Kidney capillary endothelial cell (primary cell): ENCODE results near the gene INPP5K.
"Not testable (repeated sequence)": the region's sequence is repeated elsewhere in the genome, so short reads cannot be mapped to it uniquely, and the experiment has no call there.

ENCODE experiments used
- DNase-seq: peaks from one replicate; pipeline ENCODE4 v3.0.0-alpha.2; 2018; ENCODE audit warnings: low spot score

INPP5K gene

GRCh38 chr17:1546292-1546922 lies 30.0 kb upstream of the INPP5K start:
- DNase-seq, result no peak

DNA sequence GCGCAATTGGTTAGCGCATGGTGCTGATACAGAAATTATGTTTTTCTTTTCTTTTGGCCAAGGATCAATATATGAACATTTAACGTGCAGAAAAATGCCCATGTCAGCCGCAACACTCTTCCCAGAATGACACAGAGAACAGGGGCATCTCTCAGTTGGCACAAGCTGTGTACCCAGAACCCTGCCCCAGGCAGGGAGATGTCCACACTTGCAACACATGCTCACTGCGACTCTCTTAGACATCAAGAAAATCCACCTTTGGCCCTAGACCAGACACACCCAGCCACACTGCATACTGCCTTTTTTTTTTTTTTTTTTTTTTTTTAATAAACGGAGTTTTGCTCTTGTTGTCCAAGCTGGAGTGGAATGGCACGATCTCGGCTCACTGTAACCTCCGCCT lies 29.2 kb upstream of the INPP5K start:
- DNase-seq, result no peak

- DNase-seq, result no peak
Observed at GRCh38 chr17:1542316-1542715, 25.9 kb upstream of the INPP5K start.

- DNase-seq, result no peak
Observed at GRCh38 chr17:1541367-1541904, 25.0 kb upstream of the INPP5K start.

GRCh38 chr17:1539811-1540210 lies 23.4 kb upstream of the INPP5K start:
- no peak for DNase-seq

DNA sequence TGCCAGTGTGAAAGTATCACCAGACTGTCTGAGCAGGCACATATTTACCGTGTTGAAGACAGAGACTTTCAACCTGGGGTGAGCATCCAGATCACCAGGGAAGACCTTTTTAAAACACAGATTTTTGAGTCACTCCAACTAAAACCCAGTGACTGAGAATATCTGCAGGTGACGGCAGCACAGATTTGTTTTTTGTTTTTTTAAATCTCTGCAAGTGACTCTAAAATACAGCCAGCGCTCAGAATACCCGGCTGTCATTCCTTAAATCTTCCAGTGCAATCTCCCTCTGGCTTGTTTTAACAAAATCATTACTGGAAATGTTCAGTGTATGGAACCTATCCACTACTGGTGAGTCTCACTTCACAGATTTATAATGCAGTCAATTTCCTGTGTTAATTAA lies 19.3 kb upstream of the INPP5K start:
- DNase-seq, result no peak

DNA sequence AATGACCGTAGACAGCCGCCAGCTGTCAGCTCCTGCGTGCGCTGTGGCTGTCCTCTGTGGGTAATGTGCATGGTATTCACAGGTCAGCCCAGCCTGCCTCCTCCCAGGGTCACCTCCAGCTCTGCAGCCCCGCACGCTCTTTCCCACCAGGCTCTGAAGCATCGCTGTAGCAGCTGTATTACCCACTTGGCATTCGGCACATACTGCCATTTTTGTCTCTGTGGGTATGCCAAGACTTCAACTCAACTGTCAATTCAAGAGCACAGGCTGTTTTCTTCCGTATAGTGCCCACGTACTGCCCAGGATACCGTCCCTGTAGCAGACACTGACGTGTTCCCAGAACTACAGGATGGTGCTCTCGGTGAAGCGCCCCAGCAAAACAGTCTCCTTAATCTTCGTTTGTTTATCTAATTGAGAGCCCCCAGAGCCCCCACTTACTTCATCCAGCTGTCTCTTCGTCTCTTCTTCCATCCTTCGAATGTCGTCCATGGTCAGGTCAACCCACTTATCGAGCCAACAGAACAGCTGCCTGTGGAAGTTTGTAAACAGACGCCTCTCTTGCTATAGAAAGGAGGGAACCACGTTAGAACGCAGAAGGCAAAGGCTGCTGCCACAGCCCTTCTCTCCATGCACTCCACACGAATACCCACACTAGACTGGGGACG lies 17.4 kb upstream of the INPP5K start:
- DNase-seq, result no peak

- DNase-seq, result no peak
Observed at GRCh38 chr17:1532836-1533602, 16.6 kb upstream of the INPP5K start.

DNA sequence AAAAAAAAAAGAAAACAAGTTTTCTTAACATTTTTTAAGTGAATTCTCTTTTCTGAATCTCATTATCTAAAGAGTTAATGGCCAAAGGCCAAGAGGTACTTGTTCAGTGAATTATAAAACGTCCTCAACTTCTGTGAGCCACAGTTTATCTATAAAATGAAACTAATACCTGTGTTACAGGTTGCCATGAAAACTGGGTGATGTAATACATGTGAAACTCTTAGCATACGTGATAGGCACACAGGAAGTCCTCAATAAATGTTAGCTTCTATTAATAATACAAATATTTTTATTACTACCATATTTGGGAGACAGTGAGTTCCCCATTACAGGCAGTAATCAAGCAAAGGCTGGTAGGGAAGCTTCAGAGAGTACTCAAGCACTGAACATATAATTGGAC lies 13.5 kb upstream of the INPP5K start:
- DNase-seq, result no peak

- DNase-seq, result not testable (repeated sequence)
Observed at GRCh38 chr17:1526876-1527275, 10.5 kb upstream of the INPP5K start.

- no peak for DNase-seq
Observed at GRCh38 chr17:1522626-1523025, 6.2 kb upstream of the INPP5K start.

DNA sequence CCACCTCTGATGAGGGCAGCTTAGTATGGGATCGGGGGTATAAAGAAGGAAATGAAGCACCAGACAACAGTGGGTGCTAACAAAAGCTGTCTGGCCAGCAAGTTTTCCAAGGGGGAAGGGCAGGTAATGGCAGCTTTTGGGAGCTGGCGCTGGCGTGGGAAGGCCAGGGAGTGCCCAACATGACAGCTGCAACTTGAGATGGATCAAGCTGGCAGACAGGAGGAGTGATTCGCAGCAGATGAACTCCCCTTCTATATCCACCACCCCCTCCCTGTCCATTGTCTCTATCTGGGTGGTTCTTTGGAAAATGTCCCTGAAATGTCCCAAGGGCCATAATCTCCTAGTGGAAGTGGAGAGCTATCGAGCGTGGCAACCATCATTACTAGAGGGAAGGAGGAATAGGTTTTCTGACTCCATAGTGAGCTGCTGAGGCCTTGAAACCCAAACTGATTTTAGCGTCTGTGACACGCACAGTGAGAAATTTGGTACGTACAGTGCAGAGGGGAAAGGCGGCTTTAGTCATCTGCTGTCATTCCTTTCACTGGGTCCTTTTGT lies 4.8 kb upstream of the INPP5K start:
- no peak for DNase-seq

DNA sequence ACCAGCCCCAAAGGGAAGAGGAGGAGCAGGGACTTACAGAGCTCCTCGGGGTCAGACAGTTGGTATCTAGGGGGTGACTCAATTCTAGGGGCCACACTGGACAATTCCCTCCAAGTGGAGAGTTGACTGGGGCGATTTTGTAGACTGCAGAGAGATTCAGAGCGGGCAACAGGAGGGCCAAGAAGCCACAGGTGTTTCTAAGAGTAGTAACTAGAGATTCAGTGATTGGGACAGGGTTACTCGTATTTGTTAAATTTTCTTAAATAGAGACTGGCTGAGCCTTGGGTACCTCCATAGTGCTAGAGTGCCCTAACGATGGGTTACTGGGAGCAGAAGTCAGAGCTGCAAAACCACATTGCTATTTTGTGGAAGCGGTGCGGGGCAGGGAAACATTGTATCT lies 3.3 kb upstream of the INPP5K start:
- no peak for DNase-seq

- no peak for DNase-seq
Observed at GRCh38 chr17:1518410-1518809, 2.0 kb upstream of the INPP5K start.

DNA sequence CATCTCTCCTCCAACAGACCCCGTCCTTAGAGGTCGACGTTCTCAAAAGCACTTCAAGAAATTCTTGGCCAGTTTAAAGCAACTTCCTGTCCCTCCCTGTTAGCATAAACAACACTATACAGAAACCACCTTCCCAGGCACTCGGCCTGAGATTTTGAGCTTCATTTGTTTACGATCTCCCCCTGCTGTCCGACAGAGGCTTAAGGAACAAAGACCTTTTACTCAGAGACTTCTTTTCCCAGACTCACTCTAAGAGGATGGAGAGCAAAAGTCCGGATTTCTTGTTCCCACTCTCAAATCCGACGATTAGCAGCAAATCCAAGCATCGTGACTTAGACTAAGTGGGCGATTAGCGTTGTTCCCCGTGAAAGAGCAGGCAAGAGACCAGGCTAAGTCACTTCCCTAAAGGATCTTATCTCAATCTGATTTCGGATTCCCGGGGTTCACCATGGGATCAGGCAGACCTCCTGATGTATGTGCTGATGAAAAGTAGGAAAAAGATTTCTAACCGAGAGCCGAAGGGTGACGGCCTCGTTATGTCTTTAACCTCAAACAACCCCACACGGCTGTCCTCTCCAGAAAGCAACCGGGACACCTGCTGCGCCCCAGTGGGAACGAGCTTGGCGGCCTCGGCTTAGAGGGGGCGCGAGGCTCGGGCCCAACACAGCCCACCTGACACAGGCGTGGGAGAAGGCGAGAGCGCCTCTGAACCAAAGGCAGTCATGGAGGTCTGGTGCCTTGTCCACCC lies 598 bp downstream of the INPP5K start:
- DNase-seq, result peak; percentile 81

DNA sequence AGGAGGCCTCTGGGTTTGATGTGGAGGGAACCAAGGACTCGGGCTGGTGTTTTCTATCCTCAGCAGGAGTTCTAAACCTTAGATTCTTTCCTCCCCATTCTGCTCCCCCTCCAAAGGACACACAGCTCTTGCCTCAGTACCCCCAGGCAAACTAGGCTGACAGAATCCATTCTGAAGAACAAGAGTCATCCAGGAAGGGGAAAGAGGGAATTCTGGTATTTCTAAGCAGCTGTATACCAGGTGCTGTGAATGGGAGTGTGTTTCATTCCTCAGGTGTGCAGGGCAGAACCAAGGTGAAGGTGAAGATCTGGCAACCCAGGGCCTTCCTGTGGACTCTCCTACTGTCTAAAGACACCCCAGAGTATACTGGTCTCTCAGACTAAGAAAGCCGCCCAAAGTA lies 4.1 kb downstream of the INPP5K start:
- no peak for DNase-seq

GRCh38 chr17:1511756-1512321 lies 4.6 kb downstream of the INPP5K start:
- DNase-seq, result no peak

- no peak for DNase-seq
Observed at GRCh38 chr17:1511290-1511689, 5.1 kb downstream of the INPP5K start.

- no peak for DNase-seq
Observed at GRCh38 chr17:1509290-1509881, 7.0 kb downstream of the INPP5K start.

DNA sequence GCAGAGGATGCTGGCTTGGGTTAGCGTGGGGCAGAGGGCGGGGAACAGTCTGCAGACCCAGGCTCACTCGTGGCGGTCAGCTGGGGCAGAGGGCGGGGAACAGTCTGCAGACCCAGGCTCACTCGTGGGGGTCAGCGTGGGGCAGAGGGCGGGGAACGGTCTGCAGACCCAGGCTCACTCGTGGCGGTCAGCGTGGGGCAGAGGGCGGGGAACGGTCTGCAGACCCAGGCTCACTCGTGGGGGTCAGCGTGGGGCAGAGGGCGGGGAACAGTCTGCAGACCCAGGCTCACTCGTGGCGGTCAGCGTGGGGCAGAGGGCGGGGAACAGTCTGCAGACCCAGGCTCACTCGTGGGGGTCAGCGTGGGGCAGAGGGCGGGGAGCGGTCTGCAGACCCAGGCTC lies 7.7 kb downstream of the INPP5K start:
- DNase-seq, result not testable (repeated sequence)

DNA sequence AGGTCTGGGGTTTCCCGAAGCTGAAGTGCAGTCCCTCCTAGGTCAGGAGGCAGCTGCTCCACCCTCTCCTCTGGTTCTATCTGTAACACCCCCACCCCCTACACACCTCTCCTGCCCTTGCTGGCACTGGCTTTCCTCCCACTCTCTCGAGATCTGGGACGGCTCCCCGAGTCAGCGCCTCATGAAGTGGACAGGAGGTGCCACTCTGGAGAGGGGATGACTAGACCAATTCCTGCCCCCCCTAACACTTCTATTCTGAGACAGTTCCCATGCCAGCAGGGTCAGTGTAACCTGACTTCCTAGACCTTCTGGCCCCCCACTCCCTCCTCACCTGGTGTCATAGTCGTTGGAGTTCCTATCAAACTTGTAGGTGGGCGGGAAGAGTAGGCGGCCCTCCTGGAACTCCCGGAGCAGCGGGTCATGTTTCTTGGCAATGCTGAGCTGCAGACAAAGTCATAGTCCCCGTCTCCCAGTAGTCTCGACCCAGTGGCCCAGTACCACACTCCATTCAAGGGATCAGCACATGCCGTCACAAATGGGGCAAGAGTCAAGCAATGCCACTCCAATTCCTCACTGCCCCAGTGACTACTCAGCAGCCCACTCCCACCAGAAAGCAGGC lies 9.7 kb downstream of the INPP5K start:
- DNase-seq, result no peak
